ENCODE data around the gene EIF2B2. TPM values are rescaled to one million over a fixed set of nuclear protein-coding genes. Genes with fewer than 3 reads are reported as not detected.

EIF2B2 gene
- total and polyA plus RNA-seq, 9 of the 15 experiments (the other 6 are each of a cell fraction or from before 2014, with no cell fraction given), result 10.6 to 94.1 (median 38.9) TPM

DNA sequence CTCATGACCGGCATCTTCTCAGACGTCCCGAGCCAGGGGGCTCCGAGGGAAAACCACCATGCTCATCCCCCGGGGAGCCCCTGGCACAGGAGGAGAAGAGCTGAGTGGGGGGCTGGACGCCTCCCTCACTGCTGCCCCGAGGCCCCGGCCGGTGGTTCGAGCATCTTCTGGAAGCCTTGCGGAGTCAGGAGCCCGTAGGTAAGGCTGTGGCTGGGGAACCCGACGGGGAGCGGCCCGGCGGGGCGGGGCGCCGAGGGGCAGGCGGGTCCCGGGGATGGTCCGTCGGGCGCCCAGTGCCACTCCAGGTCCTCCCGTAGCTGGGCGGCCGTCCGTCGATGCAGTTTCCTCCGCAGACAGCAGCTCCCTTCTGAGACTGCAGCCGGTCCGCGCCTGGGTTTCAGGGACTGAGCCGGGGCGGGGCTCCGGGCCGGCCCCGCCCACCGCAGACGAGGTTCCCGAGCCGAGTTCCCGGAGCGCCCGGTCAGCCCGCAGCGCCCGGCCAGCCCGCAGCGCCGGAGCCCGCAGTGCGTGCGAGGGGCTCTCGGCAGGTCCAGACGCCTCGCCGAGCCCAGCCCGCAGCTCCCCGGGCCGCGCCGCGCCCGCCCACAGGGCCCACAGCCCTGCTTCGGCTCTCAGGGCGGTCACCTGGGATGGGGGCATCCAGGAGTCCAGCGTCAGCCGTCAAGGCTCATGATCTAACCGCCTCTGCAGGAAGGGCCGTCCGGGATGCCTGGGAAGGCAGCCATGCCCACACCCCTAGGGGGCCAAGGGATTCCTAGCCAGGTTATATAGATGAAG lies 47.3 kb upstream of the EIF2B2 start, which contains the start of gene PGF (continued):
- TF ChIP-seq E2F8 (IDR thresholded peaks at IDR 0.05; ENCODE audit: low read depth, partially characterized antibody), result no peak
- no peak for TF ChIP-seq FOXK2 (conservative IDR thresholded peaks at IDR 0.05 in 1 of 2, IDR thresholded peaks at IDR 0.05 in 1 of 2; ENCODE audit: low read depth in 2 of 2)
- no peak for TF ChIP-seq CBX1 (IDR thresholded peaks at IDR 0.05; ENCODE audit: low read depth)
- no peak for TF ChIP-seq YY1 (IDR thresholded peaks at IDR 0.05; ENCODE audit: borderline replicate concordance in 1 of 3, control insufficient read depth in 1 of 3, extremely low read depth in 1 of 3, insufficient read depth in 3 of 3, insufficient read length in 1 of 3, insufficient replicate concordance in 2 of 3, low read depth in 1 of 3, low read length in 2 of 3)
- TF ChIP-seq MCM3 (IDR thresholded peaks at IDR 0.05), result no peak
- no peak for TF ChIP-seq MYNN (IDR thresholded peaks at IDR 0.05)
- TF ChIP-seq MYNN (CRISPR knock-in tag; IDR thresholded peaks at IDR 0.05), result no peak
- TF ChIP-seq TBP (optimal IDR thresholded peaks at IDR 0.05; ENCODE audit: low read depth, low read length), result peak; percentile 23
- no peak for TF ChIP-seq ZNF408 (CRISPR knock-in tag; IDR thresholded peaks at IDR 0.05; ENCODE audit: low read depth)
- peak; percentile 75 for TF ChIP-seq NCOA6 (IDR thresholded peaks at IDR 0.05)
- TF ChIP-seq, protein P1, sequence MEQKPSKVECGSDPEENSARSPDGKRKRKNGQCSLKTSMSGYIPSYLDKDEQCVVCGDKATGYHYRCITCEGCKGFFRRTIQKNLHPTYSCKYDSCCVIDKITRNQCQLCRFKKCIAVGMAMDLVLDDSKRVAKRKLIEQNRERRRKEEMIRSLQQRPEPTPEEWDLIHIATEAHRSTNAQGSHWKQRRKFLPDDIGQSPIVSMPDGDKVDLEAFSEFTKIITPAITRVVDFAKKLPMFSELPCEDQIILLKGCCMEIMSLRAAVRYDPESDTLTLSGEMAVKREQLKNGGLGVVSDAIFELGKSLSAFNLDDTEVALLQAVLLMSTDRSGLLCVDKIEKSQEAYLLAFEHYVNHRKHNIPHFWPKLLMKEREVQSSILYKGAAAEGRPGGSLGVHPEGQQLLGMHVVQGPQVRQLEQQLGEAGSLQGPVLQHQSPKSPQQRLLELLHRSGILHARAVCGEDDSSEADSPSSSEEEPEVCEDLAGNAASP (IDR thresholded peaks at IDR 0.05), result no peak
- TF ChIP-seq SRSF3 (IDR thresholded peaks at IDR 0.05; ENCODE audit: insufficient read depth, low read length), result no peak
- no peak for TF ChIP-seq PTTG1 (tag; IDR thresholded peaks at IDR 0.05; ENCODE audit: low read depth)
- TF ChIP-seq NCOA1 (IDR thresholded peaks at IDR 0.05; ENCODE audit: low read depth), result no peak
- no peak for TF ChIP-seq PML (IDR thresholded peaks at IDR 0.05; ENCODE audit: low read length)
- no peak for TF ChIP-seq HCFC1 (IDR thresholded peaks at IDR 0.05; ENCODE audit: low read depth, low read length)
- no peak for TF ChIP-seq ZFP30 (CRISPR knock-in tag; IDR thresholded peaks at IDR 0.05; ENCODE audit: borderline replicate concordance)
- TF ChIP-seq, protein P2, sequence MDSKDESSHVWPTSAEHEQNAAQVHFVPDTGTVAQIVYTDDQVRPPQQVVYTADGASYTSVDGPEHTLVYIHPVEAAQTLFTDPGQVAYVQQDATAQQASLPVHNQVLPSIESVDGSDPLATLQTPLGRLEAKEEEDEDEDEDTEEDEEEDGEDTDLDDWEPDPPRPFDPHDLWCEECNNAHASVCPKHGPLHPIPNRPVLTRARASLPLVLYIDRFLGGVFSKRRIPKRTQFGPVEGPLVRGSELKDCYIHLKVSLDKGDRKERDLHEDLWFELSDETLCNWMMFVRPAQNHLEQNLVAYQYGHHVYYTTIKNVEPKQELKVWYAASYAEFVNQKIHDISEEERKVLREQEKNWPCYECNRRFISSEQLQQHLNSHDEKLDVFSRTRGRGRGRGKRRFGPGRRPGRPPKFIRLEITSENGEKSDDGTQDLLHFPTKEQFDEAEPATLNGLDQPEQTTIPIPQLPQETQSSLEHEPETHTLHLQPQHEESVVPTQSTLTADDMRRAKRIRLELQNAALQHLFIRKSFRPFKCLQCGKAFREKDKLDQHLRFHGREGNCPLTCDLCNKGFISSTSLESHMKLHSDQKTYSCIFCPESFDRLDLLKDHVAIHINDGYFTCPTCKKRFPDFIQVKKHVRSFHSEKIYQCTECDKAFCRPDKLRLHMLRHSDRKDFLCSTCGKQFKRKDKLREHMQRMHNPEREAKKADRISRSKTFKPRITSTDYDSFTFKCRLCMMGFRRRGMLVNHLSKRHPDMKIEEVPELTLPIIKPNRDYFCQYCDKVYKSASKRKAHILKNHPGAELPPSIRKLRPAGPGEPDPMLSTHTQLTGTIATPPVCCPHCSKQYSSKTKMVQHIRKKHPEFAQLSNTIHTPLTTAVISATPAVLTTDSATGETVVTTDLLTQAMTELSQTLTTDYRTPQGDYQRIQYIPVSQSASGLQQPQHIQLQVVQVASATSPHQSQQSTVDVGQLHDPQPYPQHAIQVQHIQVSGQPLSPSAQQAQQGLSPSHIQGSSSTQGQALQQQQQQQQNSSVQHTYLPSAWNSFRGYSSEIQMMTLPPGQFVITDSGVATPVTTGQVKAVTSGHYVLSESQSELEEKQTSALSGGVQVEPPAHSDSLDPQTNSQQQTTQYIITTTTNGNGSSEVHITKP (IDR thresholded peaks at IDR 0.05; ENCODE audit: partially characterized antibody), result peak; percentile 80
- no peak for TF ChIP-seq BRCA1 (IDR thresholded peaks at IDR 0.05)
- no peak for TF ChIP-seq BRCA1 (CRISPR knock-in tag; IDR thresholded peaks at IDR 0.05)
- TF ChIP-seq, protein P3, sequence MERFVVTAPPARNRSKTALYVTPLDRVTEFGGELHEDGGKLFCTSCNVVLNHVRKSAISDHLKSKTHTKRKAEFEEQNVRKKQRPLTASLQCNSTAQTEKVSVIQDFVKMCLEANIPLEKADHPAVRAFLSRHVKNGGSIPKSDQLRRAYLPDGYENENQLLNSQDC (CRISPR knock-in tag; IDR thresholded peaks at IDR 0.05), result no peak
